ENCODE data around the gene LLCFC1.
"Not testable (repeated sequence)": the region's sequence is repeated elsewhere in the genome, so short reads cannot be mapped to it uniquely, and the experiment has no call there.

LLCFC1 gene

DNA sequence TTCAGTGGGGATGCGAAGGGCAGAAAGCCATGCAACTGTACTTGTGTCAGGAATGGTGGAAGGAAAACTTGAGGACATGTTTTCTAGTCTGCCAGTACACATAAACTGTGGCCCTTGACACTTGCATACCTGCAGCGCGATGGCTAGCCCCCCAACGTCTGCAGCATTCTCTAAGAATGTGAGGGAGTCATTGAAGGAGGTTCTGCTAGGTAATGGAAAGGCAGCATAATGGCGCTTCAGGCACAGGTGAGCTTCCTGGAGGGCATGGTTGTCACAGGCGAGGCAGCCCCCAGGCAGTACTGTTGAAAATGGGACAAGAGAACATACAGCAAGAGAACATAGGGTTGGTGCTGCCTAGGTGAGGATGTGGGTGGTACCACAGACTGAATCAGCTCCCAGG, 3.5 kb downstream of the LLCFC1 start:
- no peak for DNase-seq (ENCODE audit: low read depth in 2 of 2)

DNA sequence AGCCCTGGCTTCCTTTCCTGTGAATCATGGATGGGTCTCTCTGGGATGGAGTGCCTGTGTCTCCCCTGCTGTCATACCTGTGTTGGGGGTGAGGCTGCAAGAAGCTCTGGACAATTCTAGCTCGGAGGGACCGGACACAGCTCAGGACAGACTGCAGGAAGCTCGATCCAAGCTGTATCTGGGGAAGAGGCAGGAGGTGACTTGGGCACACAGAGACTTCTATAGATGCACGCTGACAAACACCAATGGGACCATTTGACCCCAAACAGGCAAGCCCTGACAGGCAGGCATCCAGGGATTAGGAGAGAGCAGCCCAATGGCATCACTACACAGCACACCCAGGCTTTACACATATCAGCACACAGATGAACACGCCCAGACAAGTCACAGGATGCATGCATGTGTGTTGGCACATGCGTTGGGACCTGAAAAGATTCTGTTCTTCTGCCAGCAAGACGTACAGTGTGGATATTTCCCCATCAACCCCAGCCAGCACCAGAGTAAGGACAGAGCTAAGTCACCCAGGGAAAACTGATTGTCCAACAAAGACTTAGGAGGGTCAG, 4.5 kb downstream of the LLCFC1 start:
- no peak for DNase-seq (ENCODE audit: low read depth in 2 of 2)

DNA sequence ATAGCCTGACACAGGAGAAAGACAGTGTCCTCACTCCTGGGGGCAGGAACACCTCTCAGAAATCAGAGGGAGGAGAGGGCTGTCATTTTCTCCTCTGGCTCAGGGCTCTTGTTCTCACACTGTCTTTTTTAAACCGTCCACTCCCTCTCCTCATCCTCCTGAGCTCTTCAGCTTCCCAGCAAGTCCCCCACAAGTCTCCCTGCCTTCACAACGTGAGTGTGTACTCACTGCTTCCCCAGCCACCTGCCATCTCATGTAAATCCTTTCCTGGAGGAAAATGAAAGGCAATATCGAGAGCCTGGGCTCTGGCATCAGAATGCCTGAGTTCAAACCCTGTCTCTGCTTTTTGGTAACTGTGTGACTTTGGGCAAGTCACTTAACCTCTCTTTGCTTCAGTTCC, 5.7 kb downstream of the LLCFC1 start:
- DNase-seq (ENCODE audit: low read depth in 2 of 2), result no peak

- DNase-seq (ENCODE audit: low read depth in 2 of 2), result no peak
Measured at GRCh38 chr7:142948603-142949002, 9.3 kb downstream of the LLCFC1 start.

DNA sequence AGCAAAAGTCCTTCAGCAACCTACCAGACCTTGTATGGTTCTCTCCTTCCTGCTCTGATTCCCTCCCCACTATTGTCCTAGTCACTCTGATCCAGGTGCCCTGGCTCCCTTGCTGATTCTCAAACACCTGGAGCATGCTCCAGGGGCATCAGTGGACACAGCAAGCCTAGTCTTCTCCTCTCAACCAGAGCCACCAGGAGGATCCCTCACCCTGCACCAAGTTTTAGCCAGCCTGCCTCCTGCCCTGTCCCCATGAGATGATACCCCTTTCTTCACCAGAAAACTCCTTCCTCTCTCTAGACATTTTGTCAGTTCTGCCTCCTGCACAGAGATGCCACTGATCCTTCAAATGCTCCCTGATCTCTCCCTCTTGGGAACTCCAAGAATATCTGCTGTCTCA, 11.0 kb downstream of the LLCFC1 start:
- no peak for DNase-seq (ENCODE audit: low read depth in 2 of 2)

- DNase-seq (ENCODE audit: low read depth in 2 of 2), result no peak
Measured at GRCh38 chr7:142954680-142955268, 15.5 kb downstream of the LLCFC1 start.

GRCh38 chr7:142956951-142957623, 17.8 kb downstream of the LLCFC1 start:
- no peak for DNase-seq (ENCODE audit: low read depth in 2 of 2)

GRCh38 chr7:142957723-142958122, 18.4 kb downstream of the LLCFC1 start:
- no peak for DNase-seq (ENCODE audit: low read depth in 2 of 2)

DNA sequence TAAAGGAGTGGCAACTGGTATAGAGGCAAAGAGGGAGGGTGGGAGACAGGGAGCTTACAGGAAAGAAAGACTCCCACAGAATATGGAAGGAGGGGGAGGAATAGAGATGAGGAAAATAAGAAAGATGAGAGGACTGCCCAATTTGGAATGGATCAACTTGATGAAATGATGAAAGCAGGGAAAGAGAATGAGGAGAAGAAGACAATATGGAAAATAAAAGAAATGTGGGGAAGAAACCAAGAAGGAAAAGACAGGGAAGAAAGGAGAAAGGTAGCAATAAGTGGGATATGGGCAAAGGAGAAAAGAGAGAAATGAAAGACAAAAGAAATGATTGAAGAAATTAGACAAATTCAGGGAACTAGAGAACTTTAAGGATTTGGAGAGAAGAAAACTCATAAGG, 19.9 kb downstream of the LLCFC1 start:
- DNase-seq (ENCODE audit: low read depth in 2 of 2), result no peak

DNA sequence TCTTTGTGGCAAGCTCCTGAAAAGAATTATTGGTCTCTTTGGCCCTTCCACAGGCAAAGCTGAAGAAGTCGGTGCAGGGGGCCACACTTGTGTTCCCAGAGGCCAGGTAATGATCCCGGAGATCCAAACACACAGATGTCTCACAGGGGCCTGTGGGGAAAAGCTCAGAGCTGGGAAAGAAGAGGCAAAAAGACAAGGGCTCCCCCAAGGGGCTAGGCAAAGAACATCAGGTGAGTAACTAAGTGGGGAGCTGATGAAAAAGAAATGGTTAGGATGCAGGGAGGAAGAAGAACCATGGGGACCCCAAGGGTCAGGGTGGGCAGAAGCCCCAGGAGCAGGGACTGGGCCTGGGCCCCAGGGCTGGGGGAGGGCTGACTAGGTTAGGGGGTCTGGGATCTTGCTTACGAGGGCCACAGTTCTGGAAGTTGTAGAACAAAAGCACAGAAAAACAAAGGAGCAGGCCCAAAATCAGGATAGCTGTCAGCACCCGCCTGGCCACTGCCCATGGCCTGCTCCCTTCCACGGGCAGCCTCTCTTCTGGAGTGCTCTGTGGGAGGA, 21.8 kb downstream of the LLCFC1 start:
- DNase-seq (ENCODE audit: low read depth in 2 of 2), result no peak

DNA sequence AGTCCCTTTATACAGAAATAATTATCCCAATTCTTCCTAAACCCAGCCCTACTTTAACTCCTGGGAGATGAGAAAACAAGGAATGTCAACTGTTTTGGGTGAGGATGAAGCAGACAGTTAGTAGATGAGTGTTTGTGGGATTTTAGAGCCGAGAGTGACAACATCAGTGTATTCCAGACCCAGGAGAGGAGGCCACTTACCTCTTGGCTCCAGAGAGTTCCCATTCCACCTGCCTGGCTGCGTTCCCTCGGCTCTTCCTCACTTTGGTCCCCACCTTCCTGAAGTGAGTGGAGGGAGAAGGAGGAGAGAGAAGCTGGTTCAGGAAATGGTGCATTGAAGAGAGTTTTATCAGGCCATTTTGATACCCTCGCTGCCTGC, 22.3 kb downstream of the LLCFC1 start:
- no peak for DNase-seq (ENCODE audit: low read depth in 2 of 2)

GRCh38 chr7:142961973-142962926, 23.0 kb downstream of the LLCFC1 start, which contains the start of gene KEL:
Gene KEL, minus strand, starts transcription at chr7:142962363. Its CDS starts 157 bp downstream, at chr7:142962206.
- DNase-seq (ENCODE audit: low read depth in 2 of 2), result no peak

DNA sequence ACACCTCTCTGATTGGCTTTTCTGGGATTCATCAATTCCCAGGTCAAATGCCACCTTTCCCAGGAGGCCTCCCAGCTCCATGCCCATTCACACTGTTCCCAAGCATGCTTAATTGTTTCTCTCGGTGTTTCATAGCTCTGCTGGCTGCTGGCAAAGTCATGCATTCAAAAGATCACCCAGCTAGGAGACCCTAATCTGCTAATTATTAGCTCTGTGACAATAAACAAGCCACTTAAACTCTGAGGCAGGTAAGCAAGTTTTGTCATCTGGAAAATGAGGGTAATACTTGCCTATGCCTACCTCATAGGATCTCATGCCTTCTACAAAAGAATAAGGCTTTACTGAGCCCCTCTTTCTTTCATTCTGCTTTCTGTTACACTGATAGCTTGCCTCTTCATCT, 23.7 kb downstream of the LLCFC1 start:
- DNase-seq (ENCODE audit: low read depth in 2 of 2), result no peak

DNA sequence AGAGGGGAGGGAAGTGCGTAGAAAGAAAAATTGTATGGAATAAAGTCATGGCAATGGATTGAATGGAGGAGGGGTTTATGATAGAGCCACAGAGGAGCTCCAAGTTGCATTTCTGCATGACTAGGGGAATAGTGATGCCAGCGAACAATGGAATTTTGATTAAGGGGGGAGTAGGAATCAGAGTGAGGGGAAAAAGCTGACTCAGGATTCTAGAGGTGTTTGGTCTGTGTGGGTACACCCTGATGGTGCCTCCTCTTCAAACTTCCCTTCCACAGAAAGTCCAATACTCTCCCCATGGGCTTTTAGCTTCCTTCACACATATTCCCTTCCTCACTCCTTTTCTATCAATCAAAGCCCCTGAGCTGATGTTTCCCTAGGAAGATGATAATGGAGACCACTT, 24.7 kb downstream of the LLCFC1 start:
- no peak for DNase-seq (ENCODE audit: low read depth in 2 of 2)

- DNase-seq (ENCODE audit: low read depth in 2 of 2), result no peak
Measured at GRCh38 chr7:142964502-142965246, 25.4 kb downstream of the LLCFC1 start.

GRCh38 chr7:142968229-142968628, 28.9 kb downstream of the LLCFC1 start:
- no peak for DNase-seq (ENCODE audit: low read depth in 2 of 2)

DNA sequence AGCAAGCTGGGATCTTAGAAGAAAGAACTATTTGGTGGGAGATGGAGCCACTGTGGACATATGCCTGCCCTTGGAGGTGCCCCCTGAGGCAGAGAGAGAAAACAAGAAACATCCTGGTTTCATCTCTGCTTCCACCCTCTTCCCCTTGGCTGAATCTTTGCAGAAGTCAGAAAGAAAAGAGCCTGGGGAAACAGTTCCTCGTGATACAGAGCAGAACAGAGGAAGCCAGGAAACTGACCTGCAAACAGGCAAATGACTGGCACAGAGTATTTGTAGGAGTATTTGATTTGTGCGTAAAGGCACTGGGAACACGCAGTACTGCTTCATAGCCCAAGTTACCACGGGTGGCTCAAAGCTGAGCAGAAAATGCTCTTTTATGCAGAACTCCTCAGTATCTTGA, 29.9 kb downstream of the LLCFC1 start:
- no peak for DNase-seq (ENCODE audit: low read depth in 2 of 2)

DNA sequence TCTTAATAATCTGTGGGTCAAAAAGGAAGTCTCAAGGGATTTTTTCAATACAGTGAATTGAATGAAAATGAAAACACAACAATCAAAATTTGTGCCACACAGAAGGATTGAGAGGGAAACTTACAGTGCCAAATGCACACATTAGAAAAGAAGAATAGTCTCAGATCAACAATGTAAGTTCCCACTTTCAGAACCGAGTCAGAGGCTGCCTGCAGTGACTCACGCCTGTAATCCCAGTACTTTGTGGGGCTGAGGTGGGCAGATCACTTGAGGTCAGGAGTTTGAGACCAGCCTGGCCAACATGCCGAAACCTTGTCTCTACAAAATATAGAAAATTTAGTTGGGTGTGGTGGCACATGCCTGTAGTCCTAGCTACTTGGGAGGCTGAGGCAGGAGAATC, 35.3 kb downstream of the LLCFC1 start:
- no peak for DNase-seq (ENCODE audit: low read depth in 2 of 2)

GRCh38 chr7:142978402-142978801, 39.1 kb downstream of the LLCFC1 start:
- DNase-seq (ENCODE audit: low read depth in 2 of 2), result not testable (repeated sequence)

DNA sequence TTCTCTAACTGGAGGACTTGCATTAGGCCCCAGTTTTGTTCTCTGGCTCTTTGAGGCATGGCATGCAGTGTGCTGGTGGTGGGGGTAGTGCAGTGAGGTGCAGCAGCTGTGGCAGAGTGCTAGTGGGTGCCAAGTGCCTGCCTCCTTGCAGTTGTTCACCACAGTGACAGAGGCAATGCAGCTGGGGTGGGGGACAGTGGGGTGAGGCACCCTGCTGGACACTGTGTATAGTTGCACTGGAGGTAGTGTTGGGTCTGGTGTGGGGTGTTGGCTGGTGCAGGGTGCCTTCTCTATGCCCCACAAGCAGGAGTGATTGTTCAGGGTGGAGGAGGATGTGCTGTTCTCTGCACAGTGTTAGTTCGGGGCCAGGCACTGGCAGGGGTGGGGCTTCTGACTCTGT, 44.5 kb downstream of the LLCFC1 start:
- no peak for DNase-seq (ENCODE audit: low read depth in 2 of 2)

- no peak for DNase-seq (ENCODE audit: low read depth in 2 of 2)
Measured at GRCh38 chr7:142984297-142984696, 45.0 kb downstream of the LLCFC1 start.

Data from stimulated activated CD4-positive, alpha-beta T cell treated with anti-CD3 and anti-CD28 coated beads, Interleukin-1b, Interleukin-23, amount 100 ng/mL, for 1 hour (primary cell).